Muscle layer of colon (tissue), 2 donors: ENCODE data around the gene TSTD2.
"Not testable (repeated sequence)": the region's sequence is repeated elsewhere in the genome, so short reads cannot be mapped to it uniquely, and the experiment has no call there.

Experiments
- H3K27ac ChIP-seq: one replicate; pipeline ENCODE4 v1.7.0; 2013; ENCODE audit warnings: low read depth, mild to moderate bottlenecking, low read length, moderate library complexity
- H3K27me3 ChIP-seq, 2 donors: one replicate each; pipeline ENCODE4 v1.7.0; 2013; ENCODE audit warnings: low read length in 2 of 2, mild to moderate bottlenecking in 2 of 2; ENCODE audit not compliant: insufficient read depth in 2 of 2, control insufficient read depth in 1 of 2
- H3K36me3 ChIP-seq: one replicate; pipeline ENCODE4 v1.7.0; 2013; ENCODE audit warnings: mild to moderate bottlenecking, low read length; ENCODE audit not compliant: insufficient read depth
- H3K4me1 ChIP-seq: one replicate; pipeline ENCODE4 v1.7.0; 2013; ENCODE audit warnings: mild to moderate bottlenecking, low read length; ENCODE audit not compliant: insufficient read depth
- H3K4me3 ChIP-seq, 2 donors: one replicate each; pipeline ENCODE4 v1.7.0; 2013; ENCODE audit warnings: low read length in 2 of 2, low read depth in 1 of 2, mild to moderate bottlenecking in 1 of 2, moderate library complexity in 1 of 2
- H3K9ac ChIP-seq: one replicate; pipeline ENCODE4 v1.7.0; 2013; ENCODE audit warnings: low read length
- H3K9me3 ChIP-seq: one replicate; pipeline ENCODE4 v1.7.0; 2013; ENCODE audit warnings: mild to moderate bottlenecking, low read length
- donor health status: abdominal sarcoma.
- donor health status: Adenocarcinoma of cecum.

Gene TSTD2

GRCh38 chr9:97581590-97581989, 51.6 kb downstream of the TSTD2 start:
- not testable (repeated sequence) for H3K27me3 ChIP-seq

GRCh38 chr9:97579914-97580313, 53.3 kb downstream of the TSTD2 start:
- Histone ChIP-seq H3K27me3 (no peaks in the 10 kb centered on the region), H3K9ac (no peak overlapping the region), H3K4me1 (no peaks in the 10 kb centered on the region), H3K27ac (no peak overlapping the region), H3K36me3 (peaks cover 7% of the 10 kb centered on the region), H3K4me3 (no peak overlapping the region), H3K9me3 (no peaks in the 10 kb centered on the region)

More at GRCh38 chr9:97581590-97581989, 51.6 kb downstream of the TSTD2 start:
- H3K27ac ChIP-seq, H3K36me3 ChIP-seq, H3K9ac ChIP-seq, H3K4me3 ChIP-seq, H3K9me3 ChIP-seq, H3K4me1 ChIP-seq: not testable (repeated sequence)

- Histone ChIP-seq H3K27me3 (no peaks in the 10 kb centered on the region), H3K4me3 (no peak overlapping the region), H3K9ac (no peak overlapping the region), H3K27ac (no peak overlapping the region), H3K9me3 (no peaks in the 10 kb centered on the region), H3K36me3 (peaks cover 9% of the 10 kb centered on the region), H3K4me1 (no peaks in the 10 kb centered on the region)
These were observed 54.3 kb downstream of the TSTD2 start for GRCh38 chr9:97578846-97579245.

GRCh38 chr9:97577051-97577450, 56.1 kb downstream of the TSTD2 start:
- H3K36me3 ChIP-seq: peaks cover 9% of the 10 kb centered on the region
- no peak overlapping the region for H3K9ac ChIP-seq
- H3K27ac ChIP-seq: no peak overlapping the region
- peaks cover 1% of the 10 kb centered on the region for H3K4me1 ChIP-seq
- H3K9me3 ChIP-seq: no peaks in the 10 kb centered on the region
- H3K4me3 ChIP-seq: no peak overlapping the region
- no peaks in the 10 kb centered on the region for H3K27me3 ChIP-seq

GRCh38 chr9:97575673-97576200, 57.4 kb downstream of the TSTD2 start:
- Histone ChIP-seq H3K36me3 (peaks cover 9% of the 10 kb centered on the region), H3K9me3 (no peaks in the 10 kb centered on the region), H3K27me3 (no peaks in the 10 kb centered on the region), H3K4me3 (no peak overlapping the region), H3K9ac (no peak overlapping the region), H3K27ac (no peak overlapping the region), H3K4me1 (peaks cover 14% of the 10 kb centered on the region)

GRCh38 chr9:97574921-97575672, 58.1 kb downstream of the TSTD2 start:
- not testable (repeated sequence) for H3K27me3 ChIP-seq, H3K9me3 ChIP-seq, H3K27ac ChIP-seq, H3K4me3 ChIP-seq, H3K9ac ChIP-seq
- H3K36me3 ChIP-seq: peaks cover 15% of the 10 kb centered on the region
- peaks cover 21% of the 10 kb centered on the region for H3K4me1 ChIP-seq

GRCh38 chr9:97574101-97574571, 59.0 kb downstream of the TSTD2 start:
- H3K27me3 ChIP-seq, H3K9ac ChIP-seq, H3K9me3 ChIP-seq, H3K27ac ChIP-seq, H3K4me3 ChIP-seq: not testable (repeated sequence)
- H3K4me1 ChIP-seq: peaks cover 22% of the 10 kb centered on the region
- H3K36me3 ChIP-seq: peaks cover 23% of the 10 kb centered on the region

GRCh38 chr9:97573482-97574073, 59.6 kb downstream of the TSTD2 start:
- peaks cover 22% of the 10 kb centered on the region for H3K4me1 ChIP-seq
- H3K27me3 ChIP-seq: no peaks in the 10 kb centered on the region
- H3K27ac ChIP-seq: no peak overlapping the region
- no peak overlapping the region for H3K9ac ChIP-seq
- peaks cover 28% of the 10 kb centered on the region for H3K36me3 ChIP-seq
- H3K9me3 ChIP-seq: no peaks in the 10 kb centered on the region
- H3K4me3 ChIP-seq: no peak overlapping the region

- no peaks in the 10 kb centered on the region for H3K9me3 ChIP-seq
- H3K27me3 ChIP-seq: no peaks in the 10 kb centered on the region
- H3K27ac ChIP-seq: no peak overlapping the region
- peaks cover 33% of the 10 kb centered on the region for H3K36me3 ChIP-seq
- peaks cover 22% of the 10 kb centered on the region for H3K4me1 ChIP-seq
- no peak overlapping the region for H3K9ac ChIP-seq
- H3K4me3 ChIP-seq: no peak overlapping the region
These were observed 60.2 kb downstream of the TSTD2 start for GRCh38 chr9:97572892-97573365.

- H3K4me1 ChIP-seq: peaks cover 22% of the 10 kb centered on the region
- no peak overlapping the region for H3K4me3 ChIP-seq
- H3K9ac ChIP-seq: no peak overlapping the region
- peaks cover 33% of the 10 kb centered on the region for H3K36me3 ChIP-seq
- no peaks in the 10 kb centered on the region for H3K27me3 ChIP-seq
- H3K9me3 ChIP-seq: no peaks in the 10 kb centered on the region
- no peak overlapping the region for H3K27ac ChIP-seq
These were observed 60.8 kb downstream of the TSTD2 start for GRCh38 chr9:97572196-97572891.

GRCh38 chr9:97571664-97572063, 61.5 kb downstream of the TSTD2 start:
- no peaks in the 10 kb centered on the region for H3K27me3 ChIP-seq
- no peaks in the 10 kb centered on the region for H3K9me3 ChIP-seq
- peaks cover 22% of the 10 kb centered on the region for H3K4me1 ChIP-seq
- peaks cover 38% of the 10 kb centered on the region for H3K36me3 ChIP-seq
- no peak overlapping the region for H3K27ac ChIP-seq
- no peak overlapping the region for H3K9ac ChIP-seq
- H3K4me3 ChIP-seq: no peak overlapping the region
